ENCODE results near the gene LRFN4.

DNA sequence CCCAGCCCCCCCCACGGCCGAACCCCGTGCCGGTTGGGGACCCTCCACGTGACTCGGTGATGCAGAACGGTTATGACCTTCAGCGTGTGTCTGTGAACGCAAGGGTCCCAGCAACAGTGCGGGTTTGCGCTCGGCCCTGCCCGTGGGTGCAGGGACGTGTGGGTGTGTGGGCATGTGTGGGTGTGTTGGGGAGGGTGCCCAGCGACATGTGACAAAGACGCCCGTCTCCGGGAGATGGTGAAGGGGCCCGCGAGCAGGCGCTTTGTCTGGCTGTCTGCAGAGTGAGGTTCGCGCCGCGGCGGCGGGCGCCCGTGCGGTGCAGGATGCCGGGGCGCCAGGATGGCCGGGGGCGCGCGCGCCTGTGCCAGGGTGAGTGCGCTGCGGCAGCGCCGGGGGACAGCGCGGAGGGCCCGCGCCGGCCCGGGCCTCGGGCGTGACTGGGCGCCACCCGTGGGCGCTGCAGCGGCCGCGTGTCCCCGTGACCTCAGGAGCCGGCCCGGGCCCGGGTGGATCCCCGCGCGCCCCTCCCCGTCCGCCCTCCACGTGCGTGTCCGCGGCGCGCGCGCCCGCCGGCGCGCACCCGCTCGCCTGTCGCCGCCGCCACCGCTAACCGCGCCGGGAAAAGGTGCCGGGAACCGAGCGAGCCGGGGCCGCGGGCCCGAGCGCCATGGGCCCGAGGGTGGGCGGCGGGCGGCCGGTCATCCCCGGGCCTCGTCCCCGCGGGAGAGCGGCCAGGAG is at the start of gene LRFN4:
- TF ChIP-seq SP1 (CRISPR knock-in tag; conservative IDR thresholded peaks at IDR 0.05) (no peak), GTF2I (CRISPR knock-in tag; conservative IDR thresholded peaks at IDR 0.05) (no peak), CTCF (IDR thresholded peaks at IDR 0.05) (no peak), MYBL2 (CRISPR knock-in tag; IDR thresholded peaks at IDR 0.05) (no peak)

Data from WTC11 (cell line).